GM11168 (cell line): ENCODE results near the gene STIL.

ENCODE experiments used
- in situ Hi-C: fragments of 300-500 bp; cut with MboI; formaldehyde crosslinking; loops from one replicate; pipeline ENCODE4 v1.12.0; 2022; ENCODE audit warnings: low sequenced_read_pairs; ENCODE audit not compliant: unreplicated experiment

STIL gene

DNA sequence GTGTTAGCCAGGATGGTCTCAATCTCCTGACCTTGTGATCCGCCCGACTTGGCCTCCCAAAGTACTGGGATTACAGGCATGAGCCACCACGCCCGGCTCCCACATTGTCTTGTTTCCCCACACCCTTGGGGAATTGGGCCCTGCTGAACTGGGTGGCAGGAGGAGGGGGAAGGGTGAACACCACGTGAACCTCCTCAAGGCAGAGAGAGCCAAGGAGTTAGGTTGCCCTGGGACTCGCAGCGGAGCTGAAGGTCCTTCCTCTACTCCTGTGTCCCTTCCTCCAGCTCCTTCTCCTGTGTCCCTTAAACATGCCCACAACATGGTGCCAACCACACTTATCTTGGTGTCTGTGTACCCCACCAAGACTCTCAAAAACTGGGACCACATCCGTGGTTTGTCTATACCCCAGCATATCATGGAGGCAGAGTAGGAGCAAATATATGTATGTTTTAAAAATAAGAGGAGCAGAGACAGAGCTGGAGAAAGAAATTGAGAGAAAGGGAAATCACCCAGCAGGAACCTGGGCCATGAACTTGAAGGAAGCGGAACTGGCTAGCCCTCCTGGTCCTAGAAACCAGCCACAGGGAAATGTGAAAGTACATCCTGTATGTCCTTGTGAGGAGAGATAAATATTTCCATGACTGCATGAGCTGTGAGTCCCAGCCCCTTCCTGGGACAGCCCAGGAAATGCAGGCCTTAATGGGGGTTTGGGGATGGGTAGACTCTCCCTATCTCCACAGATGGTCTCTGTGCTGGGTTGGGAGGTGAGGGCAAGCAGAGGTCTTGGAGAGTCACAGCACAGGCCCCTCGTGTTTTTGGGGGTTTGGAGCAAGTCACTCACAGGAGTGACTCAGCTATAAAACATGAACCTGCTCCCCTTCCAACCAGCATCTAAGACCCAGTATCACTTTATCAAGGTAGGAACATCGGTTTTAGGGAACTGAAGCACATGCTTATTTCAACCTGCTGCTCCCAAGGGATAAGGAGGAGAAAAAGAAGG is 72.5 kb downstream of the STIL start:
- in situ Hi-C loops = no loop called here

DNA sequence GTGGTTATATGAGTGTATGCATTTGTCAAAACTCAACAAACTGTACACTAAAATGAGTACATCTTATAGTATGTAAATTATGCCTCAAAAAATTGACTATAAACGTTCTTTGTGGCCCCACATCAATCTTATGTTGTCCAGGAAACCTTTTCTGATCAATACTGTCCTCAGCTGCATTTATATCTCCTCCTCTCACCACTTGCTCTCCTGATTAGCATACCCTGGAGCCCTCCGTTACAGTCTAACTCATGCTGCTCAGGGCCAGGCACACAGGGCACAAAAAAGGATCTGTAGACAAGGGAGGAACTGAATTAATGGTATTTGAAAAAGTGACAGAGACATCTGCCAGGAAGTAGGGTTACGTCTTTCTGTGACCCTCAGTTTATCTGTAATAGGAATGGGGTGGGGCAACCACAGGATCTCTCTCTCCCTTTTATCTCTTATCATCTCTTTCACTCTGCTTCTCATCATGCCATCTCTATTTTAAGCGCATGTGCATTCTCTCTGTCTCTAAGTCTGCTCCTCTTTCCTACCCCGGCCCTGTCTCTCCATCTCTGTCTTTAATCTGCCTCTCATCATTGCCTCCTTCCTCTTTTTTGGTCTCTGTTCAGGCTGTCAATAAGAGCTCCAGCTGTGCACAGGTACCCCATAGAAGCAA is 74.9 kb downstream of the STIL start:
- in situ Hi-C loops = no loop called here

DNA sequence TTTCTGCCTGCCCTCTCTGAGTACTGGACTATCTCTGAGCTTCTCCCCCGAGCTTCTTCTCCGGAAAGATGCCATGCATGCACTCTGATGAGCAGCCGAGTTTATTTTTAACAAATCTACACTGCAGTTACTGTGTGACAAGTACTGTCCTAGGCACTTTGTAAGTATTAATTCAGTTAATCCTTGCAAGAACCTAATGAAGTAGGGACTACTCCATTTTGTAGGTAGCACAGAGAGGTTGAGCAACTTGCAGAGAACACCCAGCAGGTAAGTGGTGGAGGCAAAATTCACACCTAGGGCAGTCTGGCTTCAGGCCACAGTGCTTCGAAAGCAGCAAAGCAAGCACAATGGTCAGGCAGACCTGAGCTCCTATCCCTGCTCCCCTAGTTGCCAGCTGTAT is 78.1 kb downstream of the STIL start:
- in situ Hi-C loops = no loop called here

DNA sequence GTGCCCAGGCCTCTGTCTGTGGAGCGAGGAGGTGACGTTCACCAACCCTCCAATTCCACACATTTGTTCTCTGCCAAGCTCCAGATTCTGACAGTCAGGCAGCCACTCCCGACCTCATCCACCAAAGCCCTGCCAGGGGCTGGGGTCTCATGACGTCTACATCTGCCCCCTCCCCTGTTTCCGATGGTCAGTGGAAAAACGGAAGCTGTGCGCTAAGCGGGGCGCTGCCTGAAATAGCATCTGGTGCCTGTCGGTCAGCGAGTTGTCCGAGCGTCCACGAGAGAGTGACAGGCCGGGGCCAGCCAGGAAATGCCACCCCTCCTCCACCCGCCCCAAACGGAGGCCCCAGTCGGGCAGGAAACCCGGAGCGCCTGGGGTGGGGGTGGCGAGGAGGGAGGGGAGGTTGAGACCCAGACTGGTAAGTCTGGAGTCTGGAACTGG is 78.7 kb downstream of the STIL start:
- in situ Hi-C loops = no loop called here

DNA sequence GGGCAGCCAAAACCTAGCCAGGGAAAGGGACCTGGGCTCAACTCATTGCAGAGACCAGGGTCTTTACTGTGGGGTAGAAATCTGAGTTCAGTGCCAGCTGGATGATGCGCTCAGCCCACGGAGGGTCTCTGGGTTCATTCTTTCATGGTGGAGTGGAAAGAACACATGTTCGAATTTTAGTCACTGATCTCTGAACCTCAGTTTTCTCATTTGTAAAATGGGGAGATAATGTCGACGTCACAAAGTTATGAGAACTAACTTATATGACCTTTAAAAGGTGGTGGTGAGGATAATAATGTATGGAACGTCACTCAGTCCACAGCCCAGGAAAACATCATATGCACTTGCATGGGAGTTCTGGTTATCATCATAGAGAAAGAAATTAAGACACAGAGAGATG is 80.8 kb downstream of the STIL start:
- in situ Hi-C loops = no loop called here

DNA sequence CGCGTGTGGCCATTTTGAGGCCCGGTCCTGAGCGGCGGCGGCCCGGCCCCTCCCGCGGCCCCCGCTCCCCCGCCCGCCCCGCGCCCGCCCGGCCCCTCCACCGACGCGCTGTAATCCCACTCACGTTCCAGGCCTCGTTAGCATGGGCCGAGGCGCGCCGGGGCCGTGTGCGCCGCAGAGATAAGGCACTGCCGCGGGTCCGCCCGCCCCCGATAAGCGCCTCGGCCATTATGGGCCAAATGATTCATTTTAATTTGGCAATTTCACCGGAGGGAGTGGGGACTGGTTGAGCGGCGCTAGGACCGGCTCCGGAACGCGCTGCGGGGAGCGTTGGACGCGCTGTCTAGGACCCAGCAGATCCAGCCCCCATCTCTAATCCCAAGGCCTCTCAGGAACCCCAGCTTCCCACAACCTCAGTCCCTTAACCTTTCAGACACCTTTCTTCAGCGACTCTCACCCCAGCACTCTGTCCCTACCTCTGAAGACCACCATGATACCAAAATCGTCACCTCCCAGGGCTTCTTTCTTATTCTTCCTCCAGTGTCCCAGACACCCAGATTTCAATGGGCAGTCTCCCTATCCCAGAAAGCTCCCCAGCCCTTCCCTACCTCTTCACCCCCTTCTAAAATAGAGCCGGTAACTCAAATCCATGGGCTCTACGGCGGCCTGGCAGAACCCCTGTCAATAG is 81.6 kb downstream of the STIL start, which contains the start of gene TAL1:
TAL1 (minus strand) TSS at position 39 of the 688 bp plus-strand sequence. CDS start 6,337 bp downstream, outside the sequence.
- in situ Hi-C loops = no loop called here

DNA sequence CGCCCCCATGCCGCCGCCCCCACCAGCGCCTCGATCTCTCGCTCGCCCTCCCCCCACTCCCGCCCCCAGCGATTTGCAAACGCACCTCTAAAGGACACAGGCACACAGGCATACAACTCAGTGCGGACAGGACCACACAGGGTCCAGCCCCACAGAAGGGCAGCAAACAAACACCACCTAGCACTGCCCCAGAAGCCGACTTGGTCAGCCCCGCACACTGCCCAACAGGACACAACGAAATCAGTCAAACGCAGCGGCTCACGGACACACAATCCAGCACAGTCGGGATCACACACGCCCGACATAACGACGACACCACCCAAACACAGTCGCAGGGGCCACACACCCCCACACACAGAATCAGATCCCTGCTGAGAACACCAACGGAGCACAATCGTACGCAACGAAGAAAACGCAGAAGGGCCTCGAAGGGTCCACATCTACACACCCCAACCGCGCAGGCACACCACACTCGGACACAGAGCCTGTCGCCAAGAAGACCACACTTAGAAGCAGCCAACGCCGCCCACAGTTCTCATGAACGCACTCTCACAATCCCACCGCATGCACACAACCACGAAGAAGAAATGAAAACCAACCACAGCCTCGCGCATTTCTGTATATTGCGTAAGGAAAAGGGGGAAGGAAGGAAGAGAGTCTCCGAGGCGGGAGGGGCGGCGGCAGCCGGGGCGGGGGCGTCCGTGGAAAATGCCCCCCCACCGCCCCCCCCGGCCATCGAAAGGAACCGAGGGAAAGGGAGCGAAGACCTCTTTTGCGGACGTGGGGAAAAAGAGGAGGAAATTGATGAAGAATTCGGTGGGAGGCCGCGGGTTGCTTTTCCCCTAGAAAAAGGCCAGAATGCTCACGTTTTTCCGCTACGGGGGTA is 82.4 kb downstream of the STIL start:
- in situ Hi-C loops = no loop called here

DNA sequence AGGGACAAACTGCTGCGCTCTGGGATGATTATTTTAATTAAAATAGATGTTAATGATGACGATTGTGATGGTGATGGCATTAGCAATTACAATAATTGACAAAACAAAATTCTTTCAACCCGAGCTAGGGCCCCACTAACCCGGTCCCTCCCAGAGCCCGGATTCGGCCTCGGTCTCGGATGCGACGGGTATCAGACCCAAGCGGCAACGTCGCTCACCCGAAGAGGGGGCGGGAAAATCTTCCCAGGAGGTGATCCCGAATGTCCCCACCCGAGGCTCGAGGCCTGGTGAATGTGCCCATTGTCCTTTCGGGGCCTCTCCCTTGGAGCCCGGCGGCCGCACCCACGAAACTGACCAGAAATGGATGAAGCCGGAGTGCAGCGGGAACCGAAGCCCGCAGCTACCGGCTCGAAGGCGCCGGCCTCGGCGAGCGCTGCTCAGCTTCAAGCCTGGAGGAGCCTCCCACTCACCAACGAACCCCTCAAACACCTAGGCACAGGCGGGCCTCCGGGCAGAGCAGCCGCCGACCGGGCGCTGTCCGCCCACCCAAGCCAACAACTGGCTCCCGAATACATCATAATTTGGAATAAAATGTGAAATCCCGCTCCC is 83.2 kb downstream of the STIL start:
- in situ Hi-C loops = no loop called here

DNA sequence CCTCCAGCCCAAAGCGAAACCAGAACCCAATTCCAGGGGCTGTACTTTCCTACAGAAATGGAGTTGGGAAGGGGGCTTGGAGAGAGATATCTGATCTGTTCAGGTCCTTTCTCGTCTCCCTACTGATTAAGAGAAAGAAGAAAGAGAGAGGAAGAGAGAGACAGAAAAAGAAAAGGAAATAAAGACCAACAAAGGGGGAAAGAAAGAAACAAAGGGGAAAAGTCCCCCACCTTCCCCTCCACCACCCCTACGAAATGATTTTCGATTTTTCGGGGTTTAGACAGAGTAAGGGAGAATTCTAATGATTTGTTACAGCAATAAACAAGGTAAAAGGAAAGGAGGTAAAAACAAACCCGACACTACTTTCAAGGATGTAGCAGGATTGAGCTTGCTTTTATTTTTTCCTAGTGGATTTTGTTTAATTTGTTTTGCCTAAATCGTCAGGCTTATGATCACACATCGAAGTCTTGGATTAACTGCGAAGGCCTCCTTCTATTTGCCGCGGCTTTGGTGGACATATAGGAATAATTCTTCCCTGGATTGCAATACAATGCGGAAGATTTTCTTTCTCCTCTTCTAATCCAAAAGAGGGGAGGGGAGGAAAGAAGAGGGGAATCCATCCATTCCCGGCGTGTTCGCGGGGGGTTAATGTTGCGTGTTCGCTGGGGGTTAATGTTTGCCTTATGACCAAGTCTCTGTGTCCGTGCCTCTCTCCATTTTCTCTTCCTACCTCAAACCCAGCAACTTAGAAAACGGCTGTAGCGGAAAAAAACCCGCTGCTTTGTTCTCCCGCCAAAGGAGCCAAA is 83.9 kb downstream of the STIL start:
- in situ Hi-C loops = no loop called here

DNA sequence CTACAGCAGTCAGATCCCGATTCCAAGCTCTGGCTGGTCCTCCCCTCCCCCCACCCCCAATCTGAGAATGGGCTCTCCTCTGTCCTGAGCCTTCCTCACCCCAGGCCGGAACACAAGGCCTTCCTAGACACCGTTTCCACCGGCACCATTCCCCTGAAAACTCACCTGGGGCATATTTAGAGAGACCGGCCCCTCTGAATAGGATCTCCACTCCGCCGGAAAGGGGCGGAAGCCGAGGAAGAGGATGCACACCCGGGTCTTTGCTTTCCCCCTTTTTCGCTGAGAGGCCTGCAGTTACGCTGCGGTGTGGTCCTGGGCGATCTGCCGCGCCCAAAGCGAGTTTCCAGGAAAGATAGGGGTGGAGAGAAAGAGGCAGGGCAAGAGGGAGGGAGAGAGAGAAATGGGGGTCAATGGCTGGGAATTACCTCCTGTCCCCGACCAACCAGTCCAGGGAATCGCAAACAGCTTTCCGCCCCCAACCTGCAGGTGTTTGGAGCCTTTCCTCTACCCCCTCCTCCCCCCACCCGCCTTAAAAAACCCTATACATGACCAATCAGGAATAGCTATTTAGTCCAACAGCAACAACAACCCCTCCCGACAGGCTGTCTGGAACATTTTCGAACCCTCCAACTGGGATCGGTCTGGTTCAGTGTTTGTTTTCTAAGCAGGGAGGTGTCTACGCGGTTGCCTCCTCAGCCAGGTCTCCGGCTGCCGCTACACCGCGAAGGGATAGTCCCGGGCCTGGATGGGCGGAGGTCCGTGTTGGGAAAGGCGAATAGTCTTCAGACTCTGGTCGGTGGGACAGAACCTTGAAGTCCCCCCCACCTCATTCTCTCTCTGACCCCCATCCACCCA is 84.7 kb downstream of the STIL start:
- in situ Hi-C loops = no loop called here

DNA sequence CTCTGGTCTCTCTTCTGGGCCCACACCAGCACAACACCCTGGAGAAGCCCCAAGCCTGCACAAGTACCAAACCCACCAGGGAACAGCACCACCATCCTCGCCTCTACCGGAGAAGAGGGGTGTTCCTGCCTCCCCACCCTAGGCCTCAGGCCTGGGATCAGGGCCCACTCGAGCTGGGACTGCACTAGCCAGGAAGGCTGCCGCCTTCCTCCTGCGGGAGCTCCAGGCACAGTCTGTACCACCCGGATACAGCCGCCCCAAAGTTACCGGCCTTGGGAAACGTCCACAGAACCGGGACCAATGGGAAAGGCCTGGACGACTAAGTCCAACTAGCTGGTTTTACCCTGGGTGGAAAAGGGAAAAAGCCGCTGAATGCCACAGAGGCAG is 85.3 kb downstream of the STIL start:
- in situ Hi-C loops = no loop called here

DNA sequence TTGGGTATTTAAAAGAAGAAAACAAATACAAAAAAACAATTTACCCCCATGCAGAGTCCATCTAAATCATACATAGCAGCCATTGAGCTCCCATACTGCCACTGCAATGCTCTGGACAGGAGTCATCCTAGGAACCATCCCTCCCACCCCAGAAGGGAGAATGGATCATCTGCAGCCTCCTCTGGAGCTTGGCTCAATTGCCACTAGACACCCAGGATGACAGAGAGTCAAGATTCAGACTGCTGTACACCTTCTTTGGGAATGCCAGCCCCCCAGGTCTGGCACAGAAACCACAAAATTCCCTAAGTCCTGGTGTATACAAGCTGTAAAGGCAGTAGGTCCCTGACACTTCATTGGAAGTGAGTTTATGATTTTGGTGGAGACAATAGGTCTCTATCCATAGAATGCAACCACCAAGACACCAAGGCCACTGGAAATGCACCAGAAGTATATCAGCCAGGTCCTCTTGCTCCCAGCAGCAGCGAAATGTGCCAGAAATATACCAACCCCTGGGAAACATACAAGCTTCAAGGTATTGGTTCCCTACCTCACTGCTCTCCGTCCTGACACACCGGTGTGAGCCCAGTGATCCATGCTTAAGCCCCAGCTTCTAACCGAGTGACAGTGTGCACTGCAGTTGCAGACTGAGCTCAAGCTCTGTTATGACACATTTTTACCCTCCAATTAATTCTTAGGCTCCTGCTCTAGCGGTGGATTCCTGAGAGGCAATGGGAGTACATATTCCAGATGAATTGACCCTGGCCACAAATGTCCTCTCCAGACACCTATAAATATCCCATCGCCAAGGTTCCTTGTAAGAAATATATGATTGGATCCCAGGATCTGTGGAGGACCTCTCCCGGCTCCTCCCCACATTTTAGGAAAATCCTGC is 86.4 kb downstream of the STIL start:
- in situ Hi-C loops = no loop called here

DNA sequence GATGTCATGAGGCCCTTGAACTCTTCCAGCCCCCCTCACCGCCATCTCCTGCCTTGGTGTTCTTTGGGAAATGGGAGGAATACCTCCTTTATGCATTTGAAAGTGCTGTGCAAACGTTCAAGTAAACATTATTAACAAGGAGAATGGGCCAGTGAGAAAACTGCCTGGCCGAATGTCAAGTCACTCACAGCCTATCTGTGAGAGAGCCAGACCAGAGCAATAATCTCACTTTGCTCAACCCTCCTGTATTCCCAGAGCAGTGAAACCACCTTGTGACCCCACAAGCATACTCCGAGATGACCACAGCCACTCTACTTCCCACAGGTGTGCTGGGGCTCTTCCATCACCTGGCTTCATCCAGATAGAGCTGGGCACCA is 87.1 kb downstream of the STIL start:
- in situ Hi-C loops = no loop called here

DNA sequence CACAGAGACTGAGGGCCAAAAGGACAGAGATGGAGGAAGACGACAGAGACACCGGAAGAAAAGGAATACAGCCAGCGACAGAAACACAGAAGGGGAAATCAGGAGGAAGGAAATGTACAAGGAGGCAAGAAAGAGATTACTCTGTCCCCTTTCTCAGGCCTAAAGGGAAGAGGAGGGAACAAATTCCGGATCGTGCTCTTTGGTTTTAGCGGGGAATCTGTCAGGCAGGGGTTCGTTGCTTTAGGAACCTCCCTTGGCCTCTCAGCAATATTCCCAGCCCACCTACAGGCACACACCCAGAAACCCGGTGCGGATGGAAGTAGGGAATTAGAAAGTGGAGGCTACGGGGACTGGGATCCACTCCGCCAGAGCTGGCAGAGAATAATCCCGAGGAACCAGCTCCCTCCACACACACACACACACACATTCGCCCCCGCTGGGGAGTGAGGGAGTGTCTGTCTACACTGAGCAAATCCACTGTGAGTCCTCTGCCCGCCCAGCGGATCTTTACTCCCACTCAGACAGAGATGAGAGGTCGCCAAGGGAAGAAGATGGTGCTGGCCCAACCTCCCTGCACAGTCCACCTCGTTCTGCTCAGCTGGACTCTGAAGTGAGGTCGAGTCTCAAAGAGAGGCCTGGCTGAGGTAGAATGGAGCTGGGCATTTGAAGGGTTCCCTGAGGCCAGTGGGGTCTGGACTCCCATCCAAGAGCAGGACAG is 87.7 kb downstream of the STIL start:
- in situ Hi-C loops = no loop called here

DNA sequence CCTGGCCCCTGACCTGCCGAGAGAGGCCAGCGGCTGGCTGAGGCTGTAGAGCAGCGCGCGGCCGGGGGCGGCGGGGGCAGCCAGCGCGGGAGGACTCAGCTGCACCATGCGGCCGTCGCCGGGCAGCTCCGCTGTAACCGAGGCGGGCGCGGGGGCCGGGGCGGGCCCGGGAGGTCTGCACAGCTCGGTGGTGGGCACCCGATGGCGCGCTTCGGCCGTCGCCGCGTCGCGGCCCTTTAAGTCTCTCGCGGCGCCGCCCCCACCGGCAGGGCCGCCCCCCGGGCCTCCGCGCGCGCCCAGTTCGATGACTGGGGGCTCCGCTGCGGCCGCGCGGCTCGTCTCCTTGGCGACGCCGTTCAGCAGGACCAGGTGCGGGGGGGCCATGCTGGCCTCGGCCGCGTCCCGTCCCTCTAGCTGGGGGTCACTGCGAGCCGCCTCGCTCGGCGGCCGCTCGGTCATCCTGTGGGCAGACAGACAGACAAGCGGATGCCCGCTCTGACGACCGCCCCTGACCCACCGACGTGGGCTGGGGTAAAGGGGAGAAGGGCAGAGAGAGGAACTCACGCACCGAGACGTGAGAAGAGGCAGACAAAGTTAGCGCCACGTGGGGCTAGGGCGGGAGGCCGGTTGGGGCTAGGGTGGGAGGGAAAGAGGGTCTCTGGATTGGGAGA is 88.4 kb downstream of the STIL start:
- in situ Hi-C loops = no loop called here
